Esophagus squamous epithelium (tissue), 5 donors: ENCODE results near the gene MTA3. TPM values are rescaled to one million over a fixed set of nuclear protein-coding genes. Genes with fewer than 3 reads are reported as not detected.
"Not testable (repeated sequence)": the region's sequence is repeated elsewhere in the genome, so short reads cannot be mapped to it uniquely, and the experiment has no call there.

Experiments used
- DNase-seq: peaks from one replicate; lab custom pipeline; 2025; lab: John Stamatoyannopoulos, UW
- H3K27ac ChIP-seq, 4 donors: fragments of 200-600 bp; sonication (generic); one replicate each; pipeline ENCODE4 v1.5.1; 2016 to 2019; ENCODE audit warnings: mild to moderate bottlenecking in 1 of 4
- H3K27me3 ChIP-seq, 4 donors: fragments of 200-600 bp; sonication (generic); 1 replicate in 3 of 4; 2 replicates in 1 of 4; pipeline versions ENCODE4 v1.5.1 to v1.6.0; 2017 to 2021; ENCODE audit warnings: antibody characterized with exemption in 1 of 4
- H3K36me3 ChIP-seq, 3 donors: fragments of 200-600 bp; sonication (generic); one replicate each; pipeline ENCODE4 v1.5.1; 2016 to 2019
- H3K4me1 ChIP-seq, 3 donors: fragments of 200-600 bp; sonication (generic); one replicate each; pipeline ENCODE4 v1.5.1; 2017 to 2019
- H3K4me3 ChIP-seq, 4 donors: fragments of 200-600 bp; sonication (generic); 1 replicate in 3 of 4; 2 replicates in 1 of 4; pipeline ENCODE4 v1.5.1; 2016 to 2019; ENCODE audit warnings: mild to moderate bottlenecking in 2 of 4, moderate library complexity in 1 of 4
- H3K9me3 ChIP-seq, 3 donors: fragments of 200-600 bp; sonication (generic); one replicate each; pipeline ENCODE4 v1.5.1; 2016 to 2019
- POLR2A ChIP-seq, 4 donors: fragments of 450-650 bp; IDR thresholded peaks; one replicate each; pipeline ENCODE4 v1.6.1; 2017; ENCODE audit warnings: antibody characterized with exemption in 4 of 4, mild to moderate bottlenecking in 4 of 4, moderate library complexity in 3 of 4
- WGBS, 2 donors: methylation state at CpG; one replicate each; pipeline ENCODE4 v1.1.5; 2018; 5-methylcytosine and 5-hydroxymethylcytosine counted together
- intact Hi-C: fragments of 100-400 bp; cut with DNase I; formaldehyde crosslinking; loops from one replicate; pipeline ENCODE4 v1.15.0; 2022
- total RNA-seq, 4 donors: library from RNA; depleted of rRNA; stranded (reverse); fragments of >200 nt; gene quantifications; one replicate each; pipeline ENCODE4 v1.1.0, GENCODE V29; 2016
- TF ChIP-seq, protein P1 (sequence below), 6 experiments: fragments of 450-650 bp in 4 of 6; fragments of 200-600 bp in 2 of 6; sonication (generic) in 2 of 6; IDR thresholded peaks; one replicate each; pipeline ENCODE4 v1.5.1; 2016 to 2019; ENCODE audit warnings: antibody characterized with exemption in 6 of 6, mild to moderate bottlenecking in 4 of 6, moderate library complexity in 4 of 6
- donor health status: DM: yes; HTN: yes; CAD: no.

MTA3 gene
- total RNA-seq, 4 donors from 2014 or later, result 26.5 to 37.2 (median 34.4) TPM

DNA sequence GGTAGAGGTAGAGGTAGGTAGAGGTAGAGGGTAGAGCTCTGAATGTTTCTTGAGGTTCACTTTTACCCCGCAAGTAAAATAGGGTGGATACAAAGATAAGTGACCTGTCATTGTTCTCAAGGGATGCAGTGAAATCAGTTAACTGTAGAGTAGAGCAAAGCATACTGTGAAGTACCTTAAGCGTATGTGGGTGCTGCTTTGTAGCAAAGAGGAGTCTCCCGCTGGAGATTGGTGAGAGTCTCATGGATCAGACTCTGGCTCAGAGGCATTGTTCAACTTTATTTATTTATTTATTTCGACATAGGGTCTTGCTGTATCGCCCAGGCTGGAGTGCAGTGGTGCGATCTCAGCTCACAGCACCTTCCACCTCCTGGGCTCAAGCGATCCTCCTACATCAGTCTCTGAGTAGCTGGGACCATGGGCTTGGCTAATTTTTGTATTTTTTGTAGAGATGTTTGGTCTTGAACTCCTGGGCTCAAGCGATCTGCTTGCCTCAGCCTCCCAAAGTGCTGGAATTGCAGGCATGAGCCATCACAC lies 38.7 kb downstream of the MTA3 start:
- Histone ChIP-seq H3K27ac (no peak overlapping the region), H3K36me3 (peaks cover 0 to 38% (median 10%) of the 10 kb centered on the region in 3 donors), H3K4me3 (no peak overlapping the region), H3K4me1 (no peaks in the 10 kb centered on the region), H3K27me3 (no peaks in the 10 kb centered on the region), H3K9me3 (no peaks in the 10 kb centered on the region)
- no peak for DNase-seq
- intact Hi-C loops, result no loop called here
- 72 to 85% methylated on average over 8 of the region's 8 CpGs for WGBS, 2 donors
- TF ChIP-seq, protein P1, sequence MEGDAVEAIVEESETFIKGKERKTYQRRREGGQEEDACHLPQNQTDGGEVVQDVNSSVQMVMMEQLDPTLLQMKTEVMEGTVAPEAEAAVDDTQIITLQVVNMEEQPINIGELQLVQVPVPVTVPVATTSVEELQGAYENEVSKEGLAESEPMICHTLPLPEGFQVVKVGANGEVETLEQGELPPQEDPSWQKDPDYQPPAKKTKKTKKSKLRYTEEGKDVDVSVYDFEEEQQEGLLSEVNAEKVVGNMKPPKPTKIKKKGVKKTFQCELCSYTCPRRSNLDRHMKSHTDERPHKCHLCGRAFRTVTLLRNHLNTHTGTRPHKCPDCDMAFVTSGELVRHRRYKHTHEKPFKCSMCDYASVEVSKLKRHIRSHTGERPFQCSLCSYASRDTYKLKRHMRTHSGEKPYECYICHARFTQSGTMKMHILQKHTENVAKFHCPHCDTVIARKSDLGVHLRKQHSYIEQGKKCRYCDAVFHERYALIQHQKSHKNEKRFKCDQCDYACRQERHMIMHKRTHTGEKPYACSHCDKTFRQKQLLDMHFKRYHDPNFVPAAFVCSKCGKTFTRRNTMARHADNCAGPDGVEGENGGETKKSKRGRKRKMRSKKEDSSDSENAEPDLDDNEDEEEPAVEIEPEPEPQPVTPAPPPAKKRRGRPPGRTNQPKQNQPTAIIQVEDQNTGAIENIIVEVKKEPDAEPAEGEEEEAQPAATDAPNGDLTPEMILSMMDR (IDR thresholded peaks at IDR 0.05), result no peak
- TF ChIP-seq POLR2A (IDR thresholded peaks at IDR 0.05), result no peak

DNA sequence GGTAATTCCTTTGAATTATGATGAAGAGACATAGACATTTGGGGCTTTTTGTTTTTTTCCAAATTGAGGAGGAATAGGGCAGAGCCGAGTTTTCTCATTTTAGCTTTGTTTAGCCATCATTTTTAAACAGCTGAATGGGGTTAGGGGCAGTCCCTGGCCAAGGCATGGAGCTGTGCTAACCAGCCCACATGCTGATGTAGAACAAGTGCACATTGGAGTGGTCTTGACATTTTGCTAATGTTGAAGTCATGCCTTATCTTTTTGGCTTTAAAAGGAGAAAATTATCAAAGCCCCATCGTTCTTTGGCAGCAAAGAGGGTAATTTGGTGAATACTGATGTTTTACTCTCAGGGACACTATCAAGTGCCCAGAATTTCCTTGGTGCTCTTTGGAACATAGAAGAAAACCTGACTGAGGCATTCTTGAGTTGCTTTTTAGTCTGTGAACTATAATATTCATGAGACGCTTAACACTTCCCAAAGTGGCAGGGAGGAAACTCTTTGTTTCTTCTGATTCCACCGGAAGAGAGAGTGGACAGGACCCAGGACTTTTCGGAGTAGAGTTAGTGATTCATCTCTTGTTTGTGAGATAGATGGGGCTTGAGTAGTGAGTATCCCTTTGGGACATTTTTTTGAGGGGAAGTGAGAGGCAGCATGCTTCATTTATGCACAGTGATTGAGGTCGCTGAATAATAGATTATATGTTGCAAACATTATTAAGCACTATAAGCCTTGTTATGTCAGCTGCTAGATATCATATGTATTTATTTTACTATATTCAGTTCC lies 45.0 kb downstream of the MTA3 start:
- Histone ChIP-seq H3K9me3 (no peaks in the 10 kb centered on the region), H3K4me3 (no peak overlapping the region), H3K27ac (no peak overlapping the region), H3K4me1 (no peaks in the 10 kb centered on the region), H3K27me3 (no peaks in the 10 kb centered on the region), H3K36me3 (peaks cover 0 to 84% (median 10%) of the 10 kb centered on the region in 3 donors)
- TF ChIP-seq, protein P1 (IDR thresholded peaks at IDR 0.05), result no peak
- TF ChIP-seq POLR2A (IDR thresholded peaks at IDR 0.05), result no peak
- DNase-seq, result no peak
- 75 to 87% methylated on average over 6 of the region's 6 CpGs for whole genome bisulfite sequencing, 2 donors
- intact Hi-C loops, result no loop called here

DNA sequence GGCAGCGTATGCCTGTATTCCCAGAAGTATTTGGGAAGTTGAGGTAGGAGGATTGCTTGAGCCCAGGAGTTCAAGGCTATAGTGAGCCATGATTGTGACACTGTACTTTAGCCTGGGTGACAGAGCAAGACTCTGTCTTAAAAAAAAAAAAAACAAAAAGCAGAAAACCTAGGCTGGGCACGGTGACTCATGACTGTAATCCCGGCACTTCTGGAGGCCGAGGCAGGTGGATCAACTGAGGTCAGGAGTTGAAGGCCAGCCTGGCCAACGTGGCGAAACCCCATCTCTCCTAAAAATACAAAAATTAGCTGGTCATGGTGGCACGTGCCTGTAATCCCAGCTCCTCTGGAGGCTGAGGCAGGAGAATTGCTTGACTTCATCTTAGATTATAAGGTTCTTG lies 46.4 kb downstream of the MTA3 start:
- Histone ChIP-seq H3K4me1 (no peaks in the 10 kb centered on the region), H3K27ac (no peak overlapping the region), H3K9me3 (no peaks in the 10 kb centered on the region), H3K36me3 (peaks cover 0 to 79% (median under 1%) of the 10 kb centered on the region in 3 donors), H3K27me3 (no peaks in the 10 kb centered on the region), H3K4me3 (no peak overlapping the region)
- TF ChIP-seq, protein P1 (IDR thresholded peaks at IDR 0.05), result no peak
- TF ChIP-seq POLR2A (IDR thresholded peaks at IDR 0.05), result no peak
- no peak for DNase-seq
- intact Hi-C loops, result no loop called here
- 66 to 84% methylated on average over 7 of the region's 7 CpGs for WGBS, 2 donors

DNA sequence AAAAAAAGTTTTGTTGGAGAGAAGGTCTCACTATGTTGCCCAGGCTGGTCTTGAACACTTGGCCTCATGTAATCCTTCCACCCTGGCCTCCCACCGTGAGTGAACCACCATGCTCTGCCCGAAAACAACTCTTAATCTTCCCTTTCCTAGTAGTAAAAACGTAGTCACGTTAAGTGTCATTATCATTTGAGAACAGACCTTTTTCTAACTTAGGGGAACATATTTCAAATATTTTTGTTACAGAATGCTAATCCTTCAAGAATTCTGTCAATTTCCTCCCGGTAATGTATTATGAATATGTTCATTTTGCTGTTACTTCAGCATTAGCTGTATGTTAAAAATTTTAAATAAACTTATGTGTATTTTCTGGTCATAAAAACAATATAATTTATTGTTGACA lies 49.7 kb downstream of the MTA3 start:
- Histone ChIP-seq H3K27ac (no peak overlapping the region), H3K4me3 (no peak overlapping the region), H3K4me1 (no peaks in the 10 kb centered on the region), H3K36me3 (peaks cover 0 to 80% (median 3%) of the 10 kb centered on the region in 3 donors), H3K27me3 (no peaks in the 10 kb centered on the region), H3K9me3 (no peaks in the 10 kb centered on the region)
- 94 to 97% methylated on average over 5 of the region's 5 CpGs for WGBS, 2 donors
- intact Hi-C loops, result no loop called here
- TF ChIP-seq POLR2A (IDR thresholded peaks at IDR 0.05), result no peak
- TF ChIP-seq, protein P1 (IDR thresholded peaks at IDR 0.05), result no peak
- DNase-seq, result no peak

DNA sequence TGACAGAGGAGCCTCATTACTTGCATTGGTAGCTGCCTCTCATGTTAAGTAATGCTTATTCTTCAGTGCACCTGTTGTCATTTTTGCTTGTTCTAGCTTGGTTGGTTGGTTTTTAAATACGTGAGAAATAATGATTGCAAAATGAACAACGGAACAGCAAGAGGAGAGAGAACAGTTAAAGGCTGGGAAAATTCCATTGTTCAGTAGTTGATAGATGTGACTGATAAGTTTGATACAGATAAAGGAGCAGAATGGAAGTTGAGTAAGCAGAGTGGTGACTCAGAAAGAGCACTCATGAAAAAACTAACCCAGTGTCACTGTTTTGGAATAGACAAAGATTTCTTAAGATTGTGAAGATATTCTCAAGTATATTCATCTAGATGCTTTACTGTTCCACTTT lies 50.5 kb downstream of the MTA3 start:
- Histone ChIP-seq H3K27me3 (no peaks in the 10 kb centered on the region), H3K4me3 (no peak overlapping the region), H3K9me3 (no peaks in the 10 kb centered on the region), H3K4me1 (no peaks in the 10 kb centered on the region), H3K27ac (no peak overlapping the region), H3K36me3 (peaks cover 0 to 76% (median 3%) of the 10 kb centered on the region in 3 donors)
- intact Hi-C loops, result no loop called here
- TF ChIP-seq, protein P1 (IDR thresholded peaks at IDR 0.05), result no peak
- no peak for TF ChIP-seq POLR2A (IDR thresholded peaks at IDR 0.05)
- DNase-seq, result no peak
- 35 to 39% methylated on average over 2 of the region's 2 CpGs for WGBS, 2 donors

DNA sequence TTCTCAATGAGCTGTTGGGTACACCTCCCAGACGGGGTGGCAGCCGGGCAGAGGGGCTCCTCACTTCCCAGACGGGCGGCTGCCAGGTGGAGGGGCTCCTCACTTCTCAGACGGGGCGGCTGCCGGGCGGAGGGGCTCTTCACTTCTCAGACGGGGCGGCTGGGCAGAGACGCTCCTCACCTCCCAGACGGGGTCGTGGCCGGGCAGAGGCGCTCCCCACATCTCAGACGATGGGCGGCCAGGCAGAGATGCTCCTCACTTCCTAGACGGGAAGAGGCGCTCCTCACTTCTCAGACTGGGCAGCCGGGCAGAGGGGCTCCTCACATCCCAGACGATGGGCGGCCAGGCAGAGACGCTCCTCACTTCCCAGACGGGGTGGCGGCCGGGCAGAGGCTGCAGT lies 53.2 kb downstream of the MTA3 start:
- H3K4me1 ChIP-seq, H3K4me3 ChIP-seq, DNase-seq, H3K27ac ChIP-seq, H3K9me3 ChIP-seq, intact Hi-C loops, H3K27me3 ChIP-seq: not testable (repeated sequence)
- peaks cover 0 to 58% (median 3%) of the 10 kb centered on the region in 3 donors for H3K36me3 ChIP-seq
- WGBS, 2 donors, result no CpG with 5 or more reads among the region's 26 CpGs
